IPS DF 6.9 (cell line): ENCODE results near the gene APOA5.
"Not testable (repeated sequence)": the region's sequence is repeated elsewhere in the genome, so short reads cannot be mapped to it uniquely, and the experiment has no call there.

Source experiments
- DNase-seq: peaks from one replicate; pipeline ENCODE4 v3.0.0-alpha.2; 2013; ENCODE audit warnings: low read depth, low spot score
- H3K27ac ChIP-seq: one replicate; pipeline ENCODE4 v1.5.1; 2013; ENCODE audit warnings: low read length, control low read depth
- H3K27me3 ChIP-seq: 2 replicates; pipeline ENCODE4 v1.6.1; 2013; ENCODE audit warnings: mild to moderate bottlenecking, low read length; ENCODE audit not compliant: control insufficient read depth, insufficient read depth
- H3K36me3 ChIP-seq: 2 replicates; pipeline ENCODE4 v1.6.1; 2013; ENCODE audit warnings: low read length; ENCODE audit not compliant: control insufficient read depth, insufficient read depth
- H3K4me1 ChIP-seq: 2 replicates; pipeline ENCODE4 v1.6.1; 2013; ENCODE audit warnings: low read length; ENCODE audit not compliant: control insufficient read depth, insufficient read depth
- H3K4me3 ChIP-seq: 2 replicates; pipeline ENCODE4 v1.5.1; 2013; ENCODE audit warnings: mild to moderate bottlenecking, low read length
- H3K9me3 ChIP-seq: 2 replicates; pipeline ENCODE4 v1.6.1; 2013; ENCODE audit warnings: low read length, inconsistent platforms; ENCODE audit not compliant: control insufficient read depth, insufficient read depth
- WGBS: extraction: QIAGEN DNeasy Blood & Tissue Kit; methylation state at CpG from one replicate; pipeline ENCODE4 v1.1.7; 2013; ENCODE audit warnings: mixed read lengths, missing lambda C conversion rate; ENCODE audit not compliant: insufficient read length, insufficient coverage; 5-methylcytosine and 5-hydroxymethylcytosine counted together

Gene APOA5

DNA sequence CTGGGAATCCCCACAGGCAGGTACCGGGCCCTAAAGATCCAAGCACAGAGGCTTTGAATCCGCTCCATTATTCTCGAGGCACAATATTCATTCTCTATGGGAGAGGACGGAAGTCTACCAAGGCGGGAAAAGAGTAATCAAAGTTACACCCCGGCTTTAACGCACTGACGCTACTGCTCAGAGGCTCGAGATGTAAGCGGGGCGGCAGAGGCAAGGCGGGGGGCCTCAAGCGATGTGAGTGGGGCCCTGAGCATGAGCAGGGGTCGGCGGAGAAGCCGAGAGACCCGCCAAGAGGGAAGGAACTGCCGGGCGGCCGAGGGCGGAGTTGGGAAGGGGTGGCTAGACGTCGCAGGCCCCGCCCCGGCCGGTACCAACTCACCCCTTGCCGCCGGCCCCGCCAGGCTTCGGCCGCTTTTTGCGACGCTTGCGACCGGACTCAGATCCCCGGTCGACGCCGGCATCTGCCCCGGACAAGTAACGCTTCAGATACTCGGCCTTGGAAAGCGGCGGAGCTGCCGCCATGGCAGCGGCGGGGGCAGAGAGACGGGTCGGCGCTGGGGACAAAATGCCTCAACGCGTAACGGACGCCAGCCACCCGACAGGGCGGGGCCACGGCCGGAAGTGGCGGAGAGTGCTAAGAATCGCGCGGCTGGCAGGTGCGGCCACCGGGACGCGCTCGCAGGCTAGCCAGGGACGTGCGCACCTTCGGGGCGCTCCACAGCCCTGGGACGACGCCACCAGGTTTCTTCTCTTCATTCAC is 19.1 kb downstream of the APOA5 start, which contains the start of gene BUD13:
TSS of gene BUD13 (minus strand) at position 545 of the 760 bp plus-strand sequence. CDS start at position 522, 23 bp downstream.
- peak within 1 kb of the TSS; percentile 68 for H3K4me3 ChIP-seq
- no peak within 1 kb of the TSS for H3K27ac ChIP-seq
- DNase-seq, result peak; percentile 74
- WGBS, result no CpG with 5 or more reads among the region's 73 CpGs
- H3K36me3 ChIP-seq, result no peaks in the 10 kb centered on the region; the same call in 1 of the 2 replicates
- H3K4me1 ChIP-seq, result no peaks in the 10 kb centered on the region; the same call in 1 of the 2 replicates
- H3K9me3 ChIP-seq, result no peaks in the 10 kb centered on the region
- no peaks in the 10 kb centered on the region for H3K27me3 ChIP-seq

DNA sequence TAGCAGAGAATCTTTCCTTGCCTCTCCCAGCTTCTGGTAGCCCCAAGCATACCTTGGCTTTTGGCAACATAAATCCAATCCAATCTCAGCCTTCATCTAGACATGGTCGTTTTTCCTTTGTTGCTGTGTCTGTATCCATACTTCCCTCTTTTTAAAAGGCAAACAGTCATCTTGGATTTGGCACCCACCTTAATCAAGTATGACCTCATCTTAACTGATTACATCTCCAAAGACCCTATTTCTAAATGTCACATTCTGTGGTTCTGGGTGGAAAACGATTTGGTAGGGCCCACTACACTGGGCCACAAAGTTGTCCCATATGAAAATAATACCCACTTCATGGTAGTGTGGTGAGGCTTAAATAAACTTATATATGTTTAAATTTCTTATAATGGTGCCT is 19.7 kb downstream of the APOA5 start:
- H3K27me3 ChIP-seq, result no peaks in the 10 kb centered on the region
- no CpG with 5 or more reads among the region's 2 CpGs for WGBS
- H3K36me3 ChIP-seq, result no peaks in the 10 kb centered on the region
- no peaks in the 10 kb centered on the region; the same call in 1 of the 2 replicates for H3K4me1 ChIP-seq
- no peaks in the 10 kb centered on the region for H3K9me3 ChIP-seq
- DNase-seq, result no peak
- H3K27ac ChIP-seq, result no peak overlapping the region
- H3K4me3 ChIP-seq, result peak overlapping the region; percentile 68; the same call in 1 of the 2 replicates

DNA sequence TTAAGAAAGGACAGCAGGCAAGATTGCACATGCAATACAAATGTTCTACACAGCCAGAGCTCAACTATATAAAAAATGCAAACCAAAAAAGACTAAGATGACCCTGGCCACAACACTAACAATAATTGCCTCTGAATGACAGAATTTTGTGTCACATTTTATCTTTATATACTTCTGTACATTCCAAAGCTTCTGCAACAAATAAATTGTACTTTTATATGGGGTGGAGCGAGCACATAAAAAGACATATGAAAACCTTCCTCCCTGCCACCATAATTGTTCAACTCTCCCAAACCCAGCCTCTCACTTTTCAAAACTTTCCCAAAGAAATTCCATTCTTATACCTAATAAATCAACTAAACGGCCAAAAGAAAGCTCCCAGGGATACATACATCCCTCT is 29.5 kb downstream of the APOA5 start:
- DNase-seq, result no peak
- Histone ChIP-seq H3K4me3 (no peak overlapping the region), H3K27me3 (no peaks in the 10 kb centered on the region), H3K27ac (no peak overlapping the region), H3K36me3 (peaks cover 7% of the 10 kb centered on the region; the same call in 1 of the 2 replicates), H3K4me1 (no peaks in the 10 kb centered on the region), H3K9me3 (no peaks in the 10 kb centered on the region)
- 100% methylated on average over 1 of the region's 2 CpGs for WGBS

DNA sequence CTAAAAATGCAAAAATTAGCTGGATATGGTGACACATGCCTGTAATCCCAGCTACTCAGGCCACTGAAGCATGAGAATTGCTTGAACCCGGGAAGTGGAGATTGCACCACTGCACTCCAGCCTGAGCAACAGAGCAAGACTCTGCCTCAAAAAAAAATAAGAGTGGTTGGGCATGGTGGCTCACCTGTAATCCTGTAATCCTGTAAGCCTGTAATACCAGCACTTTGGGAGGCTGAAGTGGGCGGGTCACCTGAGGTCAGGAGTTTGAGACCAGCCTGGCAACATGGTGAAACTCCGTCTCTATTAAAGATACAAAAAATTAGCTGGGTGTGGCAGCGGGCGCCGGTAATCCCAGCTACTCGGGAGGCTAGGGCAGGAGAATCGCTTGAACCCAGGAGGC is 35.6 kb downstream of the APOA5 start:
- not testable (repeated sequence) for H3K27ac ChIP-seq, H3K4me1 ChIP-seq, H3K9me3 ChIP-seq, DNase-seq, H3K27me3 ChIP-seq, H3K4me3 ChIP-seq
- H3K36me3 ChIP-seq, result peaks cover 14% of the 10 kb centered on the region; the same call in 1 of the 2 replicates
- WGBS, result no CpG with 5 or more reads among the region's 8 CpGs

DNA sequence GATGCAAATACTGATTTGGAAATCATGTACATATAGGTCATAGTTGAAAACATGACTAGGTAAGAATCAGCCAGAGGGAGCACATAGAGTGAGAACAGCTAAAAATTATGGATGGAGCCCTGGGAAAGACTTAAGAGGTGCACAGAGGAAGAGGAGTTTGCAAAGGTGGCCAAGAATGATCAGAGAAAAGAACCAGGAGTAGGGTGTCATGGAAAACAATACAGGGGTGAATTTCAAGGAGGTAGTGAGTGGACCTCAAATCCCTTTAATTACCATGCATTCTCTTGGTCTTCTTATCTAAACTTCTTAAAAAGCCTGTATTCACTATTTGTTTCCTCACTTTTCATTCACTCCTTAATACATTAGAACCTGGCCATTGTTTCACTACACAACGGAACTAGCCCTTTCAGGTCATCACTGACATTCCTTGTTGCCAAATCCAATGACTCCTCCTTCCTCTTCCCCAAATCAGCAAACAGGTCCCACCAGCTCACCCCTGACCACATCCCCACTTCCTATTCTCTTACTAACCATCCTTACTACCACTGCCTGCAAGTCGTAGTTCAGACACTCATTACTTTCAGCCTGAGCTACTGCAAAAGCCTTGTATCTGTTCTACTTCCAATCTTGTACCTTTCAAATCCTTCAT is 41.5 kb downstream of the APOA5 start:
- no peaks in the 10 kb centered on the region; the same call in 1 of the 2 replicates for H3K36me3 ChIP-seq
- H3K27me3 ChIP-seq, result no peaks in the 10 kb centered on the region
- H3K27ac ChIP-seq, result no peak overlapping the region
- no peaks in the 10 kb centered on the region for H3K9me3 ChIP-seq
- no peak overlapping the region for H3K4me3 ChIP-seq
- DNase-seq, result no peak
- whole genome bisulfite sequencing, result no CpG with 5 or more reads among the region's 2 CpGs
- H3K4me1 ChIP-seq, result no peaks in the 10 kb centered on the region

DNA sequence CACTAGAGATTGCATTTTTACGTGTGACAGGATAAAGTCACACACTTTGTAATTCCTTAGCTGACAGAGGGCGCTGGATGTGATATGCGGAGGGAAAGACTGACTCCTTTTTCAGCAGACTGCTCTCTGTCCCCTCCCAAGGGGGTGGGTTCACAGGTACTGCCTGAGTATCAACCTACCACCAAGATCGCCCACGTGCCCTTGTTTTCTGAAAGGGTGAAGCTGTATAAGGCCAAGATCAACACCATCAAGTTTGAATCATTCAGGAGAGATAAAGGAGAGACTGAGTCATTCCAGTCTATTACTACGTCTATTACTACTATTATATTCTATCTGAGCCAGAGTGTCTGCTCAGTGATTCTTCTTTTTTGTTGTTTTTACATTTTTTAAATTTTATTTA is 49.6 kb downstream of the APOA5 start:
- H3K27ac ChIP-seq, result no peak overlapping the region
- no peaks in the 10 kb centered on the region for H3K36me3 ChIP-seq
- no CpG with 5 or more reads among the region's 6 CpGs for WGBS
- H3K9me3 ChIP-seq, result no peaks in the 10 kb centered on the region
- H3K4me3 ChIP-seq, result no peak overlapping the region
- no peaks in the 10 kb centered on the region for H3K27me3 ChIP-seq
- no peaks in the 10 kb centered on the region for H3K4me1 ChIP-seq
- no peak for DNase-seq

DNA sequence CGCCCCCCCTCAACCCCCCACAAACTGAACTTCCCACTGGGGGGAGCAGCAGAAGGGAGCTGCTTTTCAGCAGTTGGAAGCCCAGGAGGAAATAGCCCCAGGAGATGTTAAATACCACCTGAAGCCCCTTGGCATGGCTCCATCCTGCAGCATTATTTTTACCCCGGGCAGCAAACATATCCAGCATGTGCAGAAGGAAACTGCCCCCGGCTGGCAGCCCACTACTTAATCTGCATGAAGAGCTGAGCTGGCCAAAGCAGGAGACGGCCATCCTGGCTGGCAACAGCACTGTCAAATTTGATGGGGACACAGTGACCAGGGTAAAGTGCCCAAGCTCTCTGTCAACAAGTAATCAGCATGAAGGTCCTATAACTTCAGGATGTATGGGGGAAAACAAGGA is 50.9 kb downstream of the APOA5 start:
- Histone ChIP-seq H3K4me1 (no peaks in the 10 kb centered on the region), H3K4me3 (no peak overlapping the region), H3K36me3 (no peaks in the 10 kb centered on the region), H3K9me3 (no peaks in the 10 kb centered on the region), H3K27ac (no peak overlapping the region), H3K27me3 (no peaks in the 10 kb centered on the region)
- DNase-seq, result no peak
- WGBS, result no CpG with 5 or more reads among the region's 4 CpGs
